GM18873 (cell line): ENCODE results near the gene KLHL24.
"Not testable (repeated sequence)": the region's sequence is repeated elsewhere in the genome, so short reads cannot be mapped to it uniquely, and the experiment has no call there.

Experiments used
- ATAC-seq: cut with Tn5 transposase; IDR thresholded peaks from one replicate; pipeline ENCODE4 v1.9.1; 2021; ENCODE audit warnings: mild to moderate bottlenecking, moderate library complexity, moderate number of reproducible peaks; ENCODE audit not compliant: unreplicated experiment, low FRiP score

The KLHL24 gene

DNA sequence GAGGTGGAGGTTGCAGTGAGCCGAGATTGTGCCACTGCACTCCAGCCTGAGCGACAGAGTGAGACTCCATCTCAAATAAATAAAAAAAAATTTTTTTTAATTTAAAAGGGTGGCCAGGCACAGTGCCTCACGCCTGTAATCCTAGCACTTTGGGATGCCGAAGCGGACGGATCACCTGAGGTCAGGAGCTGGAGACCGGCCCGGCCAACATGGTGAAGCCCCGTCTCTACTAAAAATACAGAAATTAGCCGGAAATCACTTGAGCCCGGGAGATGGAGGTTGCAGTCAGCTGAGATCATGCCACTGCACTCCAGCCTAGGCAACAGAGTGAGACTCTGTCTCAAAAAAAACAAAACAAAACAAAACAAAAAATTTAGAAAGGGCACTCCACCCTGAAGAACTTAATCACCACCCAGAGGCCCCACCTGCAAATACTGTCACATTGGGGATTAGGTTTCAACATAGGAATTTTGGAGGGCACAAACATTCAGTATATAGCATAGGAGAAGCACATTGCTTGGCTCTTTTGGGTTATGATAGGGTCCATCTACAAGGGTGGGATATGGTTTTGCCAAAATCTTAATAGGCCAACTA is 55.1 kb downstream of the KLHL24 start:
- no peak for ATAC-seq

DNA sequence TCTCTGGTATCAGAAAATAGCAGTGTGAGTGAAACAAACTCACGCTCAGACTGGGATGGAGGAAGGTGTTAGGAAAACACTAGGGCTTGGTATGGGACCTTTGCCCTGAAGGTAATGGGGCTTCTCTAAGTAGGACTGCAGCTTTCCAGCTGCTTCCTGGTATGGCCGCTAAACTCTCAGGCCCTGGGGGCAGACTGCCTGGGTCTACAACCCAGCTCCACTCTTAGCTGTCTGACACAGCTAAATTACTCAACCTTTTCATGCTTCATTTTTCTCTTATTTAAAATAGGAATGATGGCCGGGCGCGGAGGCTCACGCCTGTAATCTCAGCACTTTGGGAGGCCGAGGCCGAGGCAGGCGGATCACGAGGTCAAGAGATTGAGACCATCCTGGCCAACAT is 57.0 kb downstream of the KLHL24 start:
- no peak for ATAC-seq

DNA sequence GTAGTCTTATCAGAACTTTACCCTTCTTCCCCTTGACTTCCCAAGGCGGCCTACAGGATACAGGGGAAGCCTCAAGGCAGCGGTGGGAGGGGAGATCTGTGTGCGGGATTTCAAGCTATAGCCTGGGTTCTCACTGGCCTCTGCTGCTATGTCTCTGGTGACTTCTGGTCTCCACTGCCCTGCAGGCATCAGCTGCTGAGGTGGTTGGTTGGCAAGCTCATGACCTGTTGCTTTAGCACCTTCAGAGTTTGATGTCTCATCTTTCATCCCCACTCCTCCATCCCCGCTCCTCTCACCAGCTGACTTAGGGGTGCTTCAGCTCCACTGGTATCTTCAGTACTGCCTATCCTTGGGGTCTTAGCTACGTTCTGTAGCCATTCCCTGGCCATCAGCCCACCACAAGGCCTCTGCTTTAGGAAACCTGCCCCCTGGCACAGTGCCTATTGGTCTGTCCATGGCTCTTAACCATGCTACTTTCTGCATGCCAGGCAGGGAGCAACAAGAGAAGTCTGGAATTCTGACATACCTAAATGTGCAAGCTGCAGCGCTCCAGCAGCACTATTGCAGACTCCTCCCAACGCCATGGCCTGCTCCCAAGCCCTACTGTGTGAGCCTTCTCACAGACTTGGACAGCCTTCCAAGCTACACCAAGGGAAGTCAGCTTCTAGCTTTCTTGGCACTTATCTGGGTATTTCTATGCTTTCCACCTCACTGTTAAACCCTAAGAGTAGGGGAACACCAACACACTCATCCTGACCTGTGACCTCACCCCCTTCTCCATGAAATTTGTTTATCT is 60.3 kb downstream of the KLHL24 start:
- ATAC-seq: no peak

DNA sequence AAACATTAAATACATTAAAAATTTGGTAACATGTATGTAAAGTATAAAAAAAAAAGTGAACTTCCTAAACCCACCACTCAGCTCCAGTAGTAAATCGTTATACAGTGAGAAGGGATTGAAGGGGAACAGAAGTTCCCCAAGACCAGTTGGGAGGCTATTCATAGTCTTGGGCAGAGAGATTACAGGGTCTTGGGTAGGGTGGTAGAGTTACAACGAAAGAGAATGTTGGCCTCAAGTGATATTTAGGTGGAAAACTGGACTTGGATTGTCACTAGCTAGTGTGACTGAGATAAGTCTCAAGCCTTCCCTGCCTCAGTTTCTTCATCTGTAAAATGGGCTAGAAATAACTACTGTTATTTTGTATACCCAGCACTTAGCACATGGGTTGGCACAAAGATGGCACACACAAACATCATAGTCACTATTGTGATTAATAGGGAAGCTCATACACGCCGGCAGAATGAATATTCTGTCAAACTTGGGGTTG is 61.7 kb downstream of the KLHL24 start:
- no peak for ATAC-seq

DNA sequence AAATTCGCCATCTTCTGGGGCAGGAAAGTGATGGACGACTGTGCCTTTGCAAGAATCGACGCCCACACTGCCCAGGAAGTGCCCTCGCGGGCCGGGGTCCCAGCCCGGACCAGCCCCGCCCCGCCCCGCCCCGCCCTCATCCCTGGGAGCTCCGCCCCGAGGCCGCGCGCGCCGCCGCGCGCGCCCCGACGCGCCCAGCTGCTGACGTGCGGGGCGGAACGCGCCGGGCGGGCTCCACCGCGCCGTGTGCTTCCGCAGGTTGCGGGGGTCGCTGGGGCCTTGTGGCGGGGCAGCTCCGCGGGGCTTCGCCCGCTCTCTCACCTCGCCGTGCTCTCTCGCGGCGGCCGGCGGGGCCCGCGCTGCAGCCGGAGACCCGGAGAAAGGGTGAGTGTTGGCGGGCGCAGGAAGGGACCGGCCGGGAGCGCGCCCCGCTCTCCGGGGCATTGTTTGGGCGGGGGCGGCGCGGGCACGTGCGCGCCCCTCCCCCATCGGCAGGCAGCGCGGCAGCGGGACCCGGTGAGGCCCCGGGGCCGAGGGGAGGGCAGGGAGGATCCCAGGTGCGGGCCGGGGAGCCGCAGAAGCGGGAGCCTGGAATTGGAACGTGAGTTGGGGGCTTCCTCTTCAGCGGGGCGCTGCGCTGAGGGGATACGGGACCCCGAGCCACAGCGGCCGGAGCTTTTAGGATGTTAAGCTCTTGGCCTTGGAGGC is 62.3 kb downstream of the KLHL24 start, which contains the start of gene YEATS2:
Gene YEATS2 (plus strand): TSS at position 188 of the 708 bp plus-strand sequence. CDS start 17,366 bp downstream, outside the sequence.
- peak; percentile 39 for ATAC-seq

DNA sequence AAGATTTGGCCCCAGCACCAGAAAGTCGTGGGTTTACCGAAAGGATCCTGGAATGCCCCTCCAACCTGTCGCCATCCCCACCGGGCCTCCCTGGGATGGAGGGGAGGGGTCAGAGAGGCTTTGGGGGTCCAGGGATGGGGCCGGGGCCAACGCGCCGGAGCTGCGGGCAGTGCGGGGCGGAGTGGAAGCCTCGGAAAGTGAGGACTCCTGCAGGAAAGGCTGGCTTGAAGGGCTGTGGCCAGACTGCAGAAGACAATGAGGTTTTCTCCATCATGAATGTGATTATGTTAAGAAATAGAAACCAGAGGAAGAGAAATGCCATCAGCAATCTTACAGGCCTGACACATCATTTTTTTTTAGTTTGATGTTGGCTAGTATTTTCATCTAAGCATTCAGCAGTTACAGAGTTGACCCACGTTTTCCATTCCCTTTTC is 62.9 kb downstream of the KLHL24 start:
- ATAC-seq: peak; percentile 10

DNA sequence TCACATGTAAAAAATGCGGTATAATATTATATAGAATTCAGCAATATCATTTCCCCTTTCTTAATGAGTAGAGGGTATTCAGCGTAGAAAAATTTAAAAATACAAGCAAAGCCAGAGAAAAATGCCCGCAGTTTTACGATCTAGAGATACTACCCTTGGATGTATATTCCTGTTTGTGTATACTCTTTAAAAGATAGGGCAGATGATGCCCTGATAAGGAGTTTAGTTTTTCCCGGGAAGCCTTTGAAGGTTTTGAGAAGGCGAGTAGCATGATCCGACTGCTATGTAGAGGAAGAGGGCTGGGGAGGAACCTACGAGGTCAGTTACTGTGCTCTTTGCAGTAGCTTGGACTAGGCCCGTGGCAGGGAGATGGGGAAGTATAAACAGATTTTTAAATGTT is 63.3 kb downstream of the KLHL24 start:
- ATAC-seq: no peak

DNA sequence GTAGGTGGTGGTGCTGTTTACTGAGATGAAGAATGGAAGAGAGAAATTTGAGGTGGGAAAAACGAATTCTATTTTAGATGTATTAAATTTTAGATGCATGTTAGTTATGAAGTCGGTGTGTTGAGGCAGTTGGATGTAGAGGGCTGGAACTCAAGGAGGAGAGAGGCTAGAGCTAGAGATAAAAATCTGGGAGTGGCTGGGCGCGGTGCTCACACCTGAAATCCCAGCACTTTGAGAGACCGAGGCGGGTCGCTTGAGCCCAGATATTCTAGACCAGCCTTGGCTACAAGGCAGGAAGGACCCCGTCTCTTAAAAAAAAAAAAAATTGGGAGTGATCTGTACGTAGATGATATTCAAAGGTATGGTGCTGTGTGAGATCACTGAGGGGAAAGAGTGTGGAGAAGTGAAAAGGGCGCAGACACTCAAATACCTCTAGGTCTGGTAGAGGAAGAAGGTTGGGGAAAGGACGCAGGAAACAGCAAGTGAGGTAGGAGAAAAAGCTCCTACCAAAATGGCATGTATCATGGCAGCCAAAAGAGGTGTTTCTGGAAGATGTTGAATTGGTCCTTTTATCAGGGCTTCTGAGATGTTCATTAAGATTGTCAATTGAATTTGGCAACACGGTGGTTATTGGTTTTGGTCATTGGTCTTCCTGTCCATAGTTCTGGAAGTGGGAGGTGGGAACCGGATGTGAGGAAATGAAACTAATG is 64.0 kb downstream of the KLHL24 start:
- ATAC-seq: no peak

DNA sequence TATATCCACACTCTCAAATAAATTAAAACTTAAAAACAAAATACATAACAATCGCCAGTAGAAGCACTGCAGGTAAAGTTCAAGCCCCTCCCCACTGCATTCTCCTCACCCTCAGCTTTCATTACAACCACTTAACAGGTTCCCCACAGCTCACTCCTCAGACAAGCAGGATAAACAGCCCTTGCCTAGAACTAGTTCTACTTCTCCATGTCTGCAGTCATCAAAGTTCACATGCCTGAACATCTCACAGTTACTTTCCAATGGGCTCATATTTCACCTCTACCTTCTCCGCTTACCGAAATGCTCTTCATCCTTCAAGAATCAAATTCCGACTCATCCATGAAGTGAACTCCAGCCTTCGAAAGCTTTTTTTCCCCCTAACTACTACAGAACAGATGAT is 66.3 kb downstream of the KLHL24 start:
- ATAC-seq: no peak

DNA sequence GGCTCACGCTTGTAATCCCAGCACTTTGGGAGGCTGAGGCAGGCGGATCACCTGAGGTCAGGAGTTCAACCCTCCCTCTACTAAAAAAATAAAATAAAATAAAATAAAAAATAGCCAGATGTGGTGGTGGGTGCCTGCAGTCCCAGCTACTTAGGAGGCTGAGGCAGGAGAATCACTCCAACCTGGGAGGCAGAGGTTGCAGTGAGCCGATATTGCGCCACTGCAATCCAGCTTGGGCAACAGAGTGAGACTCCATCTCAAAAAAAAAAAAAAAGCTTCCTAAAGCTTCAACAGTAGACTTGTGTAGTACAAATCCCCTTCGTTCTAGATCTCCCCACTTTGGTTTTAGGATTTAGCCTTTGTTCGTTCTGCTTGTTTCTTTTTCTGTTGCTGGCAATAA is 68.5 kb downstream of the KLHL24 start:
- not testable (repeated sequence) for ATAC-seq

DNA sequence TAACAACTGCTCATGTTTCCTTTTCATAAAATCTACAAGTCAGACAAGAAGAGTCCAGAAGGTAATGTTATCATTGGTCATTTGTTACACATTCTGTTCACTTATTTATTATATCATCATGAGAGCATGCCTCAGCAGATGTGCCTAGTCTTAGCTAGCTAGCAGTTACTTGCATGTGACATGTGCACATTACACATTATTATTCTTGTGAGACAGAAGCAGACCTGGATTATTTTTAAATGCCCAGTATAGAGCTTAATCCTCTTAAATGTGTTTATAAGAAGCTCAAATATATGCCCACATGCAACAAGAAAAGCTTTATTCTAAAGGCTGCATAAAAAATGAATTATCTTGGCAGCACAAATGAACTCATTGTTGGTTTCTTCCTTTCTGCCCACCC is 74.8 kb downstream of the KLHL24 start:
- no peak for ATAC-seq

DNA sequence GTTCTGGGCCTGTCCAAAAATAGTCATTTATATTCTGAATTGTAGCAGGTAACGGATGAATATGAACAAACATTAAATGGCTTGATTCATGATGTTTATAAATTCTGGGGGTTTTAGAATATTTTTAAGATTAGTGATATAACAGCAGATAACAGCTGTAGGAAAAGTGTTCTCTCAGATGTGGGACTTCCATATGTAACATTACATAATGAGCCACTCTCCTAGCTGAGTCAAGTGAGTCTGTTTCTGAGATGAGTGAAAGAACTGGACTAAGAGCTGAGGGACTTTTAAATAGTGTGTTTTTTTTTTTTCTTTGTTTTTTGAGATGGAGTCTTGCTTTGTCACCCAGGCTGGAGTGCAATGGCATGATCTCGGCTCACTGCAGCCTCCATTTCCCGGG is 76.1 kb downstream of the KLHL24 start:
- no peak for ATAC-seq

DNA sequence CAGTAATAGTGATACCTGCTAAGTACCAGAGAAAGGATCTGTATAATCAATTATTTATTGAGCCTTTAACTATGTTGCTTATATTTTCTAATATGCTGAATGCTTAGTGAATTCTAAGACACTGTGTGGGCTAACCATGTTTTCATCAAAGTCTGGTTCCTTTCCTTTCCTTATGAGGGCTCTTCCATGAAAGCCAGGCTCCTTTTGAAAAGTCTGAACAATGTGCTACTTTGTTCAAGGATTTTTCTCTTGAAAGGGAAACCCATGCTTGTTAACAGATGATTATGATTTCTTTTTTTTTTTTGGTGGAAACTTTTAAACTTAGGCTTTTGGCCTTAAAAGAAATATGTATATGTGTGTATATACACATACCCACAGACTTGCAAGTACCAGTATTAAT is 79.2 kb downstream of the KLHL24 start:
- no peak for ATAC-seq

DNA sequence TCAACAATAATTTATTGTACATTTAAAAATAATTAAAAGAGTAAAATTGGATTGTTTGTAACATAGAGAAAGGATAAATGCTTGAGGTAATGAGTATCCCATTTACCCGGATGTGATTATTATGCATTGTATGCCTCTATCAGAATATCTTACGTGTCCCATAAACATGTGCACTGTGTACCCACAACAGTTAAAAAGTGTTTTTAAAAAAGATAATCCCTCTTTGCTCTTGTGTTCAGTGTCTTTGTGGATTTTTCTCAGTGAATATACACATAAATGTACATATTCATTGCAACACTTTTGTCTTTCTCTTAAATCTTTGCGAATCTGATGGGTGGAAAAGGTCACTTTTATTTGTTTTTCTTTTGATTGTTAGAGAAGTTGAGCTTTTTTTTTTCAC is 82.6 kb downstream of the KLHL24 start:
- ATAC-seq: no peak

DNA sequence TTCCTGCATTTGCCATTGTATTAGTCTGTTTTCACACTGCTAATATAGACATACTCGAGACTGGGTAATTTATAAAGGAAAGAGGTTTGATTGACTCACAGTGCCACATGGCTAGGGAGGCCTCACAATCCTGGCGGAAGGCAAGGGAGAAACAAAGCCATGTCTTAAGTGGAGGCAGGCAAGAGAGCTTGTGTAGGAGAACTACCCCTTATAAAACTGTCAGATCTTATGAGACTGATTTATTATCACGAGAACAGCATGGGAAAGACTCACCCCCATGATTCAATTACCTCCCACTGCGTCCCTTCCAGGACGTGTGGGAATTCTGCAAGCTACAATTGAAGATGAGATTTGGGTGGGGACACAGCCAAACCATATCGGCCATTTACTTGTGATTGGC is 90.0 kb downstream of the KLHL24 start:
- no peak for ATAC-seq

DNA sequence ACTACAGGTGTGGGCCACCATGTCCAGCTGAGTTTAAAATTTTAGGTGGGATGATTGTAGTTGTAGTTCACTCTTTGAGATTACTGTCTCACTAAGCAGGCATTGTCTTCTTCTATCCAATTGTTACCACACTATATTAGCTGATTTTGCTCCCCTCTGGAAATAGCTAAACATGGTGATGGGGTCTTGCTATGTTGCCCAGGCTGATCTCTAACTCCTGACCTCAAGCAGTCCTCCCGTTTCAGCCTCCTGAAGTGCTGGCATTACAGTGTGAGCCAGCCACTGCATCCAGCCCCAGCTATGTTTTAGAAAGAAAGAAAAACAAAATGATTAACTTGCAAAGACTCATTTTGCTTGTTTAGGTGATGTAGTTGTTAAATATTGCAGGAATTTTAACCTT is 92.8 kb downstream of the KLHL24 start:
- ATAC-seq: no peak

DNA sequence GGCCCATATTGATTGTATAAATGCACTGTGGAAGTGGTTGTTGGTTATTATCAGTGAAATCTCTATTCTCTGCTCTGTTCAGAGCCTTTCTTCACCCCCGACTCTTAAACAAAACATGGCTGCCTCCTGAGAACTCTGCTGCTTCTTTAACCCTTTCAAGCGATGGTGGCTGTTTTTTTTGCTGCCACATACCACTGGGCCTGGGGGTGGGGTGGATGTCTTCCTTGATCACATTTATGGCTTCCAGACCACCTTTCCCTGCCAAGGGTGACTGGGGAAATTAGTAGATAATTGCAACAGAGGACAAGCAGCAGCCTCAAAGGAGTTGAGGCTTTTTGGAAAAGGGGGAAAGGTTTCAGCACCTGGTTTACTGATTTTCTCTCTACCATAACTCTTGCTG is 94.9 kb downstream of the KLHL24 start:
- ATAC-seq: no peak

DNA sequence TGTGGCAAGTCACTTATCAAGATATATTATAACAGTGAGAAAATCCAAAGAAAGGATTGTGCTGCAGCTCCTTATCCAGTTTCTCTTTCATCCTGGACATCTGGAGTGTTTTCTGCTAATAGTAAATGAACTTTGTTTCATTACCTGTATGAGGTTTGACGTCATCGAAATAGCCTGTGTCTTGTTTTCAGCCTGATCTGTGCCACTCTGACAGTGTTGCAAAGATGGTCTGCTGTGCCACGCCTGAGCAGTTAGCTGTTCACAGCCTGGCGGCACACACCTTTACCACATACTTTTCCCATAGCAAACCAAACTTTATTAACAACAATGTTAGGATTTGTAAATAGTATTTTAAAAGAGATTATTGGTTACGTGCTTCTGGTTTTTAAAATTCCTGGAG is 96.2 kb downstream of the KLHL24 start:
- no peak for ATAC-seq

DNA sequence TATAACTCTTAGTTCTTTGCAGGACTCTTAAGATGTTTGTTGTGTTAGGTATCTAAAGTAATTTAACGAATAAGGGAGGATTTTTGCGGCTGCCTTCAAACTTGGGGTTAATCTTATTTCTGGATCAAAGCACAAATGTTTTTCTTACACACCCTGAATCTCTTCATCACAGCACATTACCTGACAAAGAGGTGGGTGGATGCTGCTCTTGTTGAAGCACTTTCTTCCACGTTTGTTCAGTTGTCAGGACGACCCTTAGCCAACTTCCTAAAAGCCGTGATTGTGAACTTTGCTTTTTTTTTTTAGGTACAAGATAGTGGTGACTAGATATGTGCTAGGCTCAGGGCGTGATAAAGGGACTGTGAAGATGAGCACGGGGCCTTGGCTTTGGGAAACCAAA is 98.1 kb downstream of the KLHL24 start:
- no peak for ATAC-seq
